ENCODE data around the gene SEC14L2. TPM values are rescaled to one million over a fixed set of nuclear protein-coding genes. Genes with fewer than 3 reads are reported as not detected.

The SEC14L2 gene
- total and polyA plus RNA-seq, 10 of the 15 experiments (the other 5 are each of a cell fraction or from before 2014, with no cell fraction given) = 0.08 to 4.0 (median 0.48) TPM

DNA sequence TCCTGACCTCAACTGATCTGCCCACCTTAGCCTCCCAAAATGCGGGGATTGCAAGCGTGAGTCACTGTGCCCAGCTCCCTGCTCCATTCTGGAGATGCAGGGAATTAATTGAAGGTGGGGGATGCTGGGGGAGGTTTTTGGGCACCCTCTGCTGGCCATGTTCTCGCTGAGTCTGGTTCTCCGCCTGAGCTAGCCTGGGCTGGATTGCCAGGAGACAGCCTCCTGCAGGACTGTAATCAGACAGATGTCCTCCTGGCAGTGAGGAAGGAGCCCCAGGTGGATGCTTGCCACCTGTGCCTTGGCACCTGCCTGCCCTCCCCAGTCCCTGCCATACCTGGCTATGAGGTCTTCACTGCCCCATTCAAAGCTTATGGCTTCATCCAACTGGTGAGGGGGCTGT lies 34.1 kb downstream of the SEC14L2 start:
- ChIA-PET RAD21 (ENCODE audit: unreplicated experiment) (no interaction called here), CTCF (interaction anchor here (1.1 kb wide), 1 partner anchor 39 kb away, joined by 5 read pairs; no protein-coding TSS in a partner anchor), POLR2A (no interaction called here), SMC1A (ENCODE audit: uncharacterized antibody, unreplicated experiment) (no interaction called here)
- WGBS (ENCODE audit: insufficient coverage, insufficient replicate concordance, low lambda C conversion rate, missing lambda C conversion rate) = 89% methylated on average over 4 of the region's 4 CpGs
- BruUV-seq (replicated peaks) = no TSS peak
- Histone ChIP-seq H3K27me3 (replicated peaks in 1 of 2; ENCODE audit: control insufficient read depth in 2 of 2, insufficient read depth in 2 of 2, low read length in 1 of 2) (no peaks in the 10 kb centered on the region), H3K4me2 (ENCODE audit: control insufficient read depth, insufficient read depth) (no peak overlapping the region), H3K36me3 (ENCODE audit: control insufficient read depth in 2 of 2, insufficient read depth in 2 of 2, low read length in 1 of 2) (peaks cover 3 to 11% of the 10 kb centered on the region in 2 experiments; a peak in 2 of 4 replicates), H3K79me2 (ENCODE audit: control insufficient read depth, insufficient read depth, low read length) (peaks cover 11% of the 10 kb centered on the region), H3K4me1 (ENCODE audit: control insufficient read depth, insufficient read depth, low read length) (peaks cover 14% of the 10 kb centered on the region), H3K4me3 (no peak overlapping the region), H2AFZ (ENCODE audit: control insufficient read depth, low read depth, low read length) (no peak overlapping the region), H4K20me1 (ENCODE audit: control insufficient read depth, insufficient read depth) (no peaks in the 10 kb centered on the region), H3K27ac (ENCODE audit: control insufficient read depth, insufficient read depth) (no peak overlapping the region), H3K9me3 (replicated peaks; ENCODE audit: control insufficient read depth, insufficient read depth, low read length) (peaks cover 5% of the 10 kb centered on the region; the same call in 2 of the 3 replicates), H3K9ac (ENCODE audit: control insufficient read depth, insufficient read depth, low read length) (no peak overlapping the region)
- TF ChIP-seq CREB1 (IDR thresholded peaks at IDR 0.05; ENCODE audit: low read depth) (no peak), SUZ12 (IDR thresholded peaks at IDR 0.05; ENCODE audit: unreplicated experiment) (no peak)
- TF ChIP-seq, protein P1, sequence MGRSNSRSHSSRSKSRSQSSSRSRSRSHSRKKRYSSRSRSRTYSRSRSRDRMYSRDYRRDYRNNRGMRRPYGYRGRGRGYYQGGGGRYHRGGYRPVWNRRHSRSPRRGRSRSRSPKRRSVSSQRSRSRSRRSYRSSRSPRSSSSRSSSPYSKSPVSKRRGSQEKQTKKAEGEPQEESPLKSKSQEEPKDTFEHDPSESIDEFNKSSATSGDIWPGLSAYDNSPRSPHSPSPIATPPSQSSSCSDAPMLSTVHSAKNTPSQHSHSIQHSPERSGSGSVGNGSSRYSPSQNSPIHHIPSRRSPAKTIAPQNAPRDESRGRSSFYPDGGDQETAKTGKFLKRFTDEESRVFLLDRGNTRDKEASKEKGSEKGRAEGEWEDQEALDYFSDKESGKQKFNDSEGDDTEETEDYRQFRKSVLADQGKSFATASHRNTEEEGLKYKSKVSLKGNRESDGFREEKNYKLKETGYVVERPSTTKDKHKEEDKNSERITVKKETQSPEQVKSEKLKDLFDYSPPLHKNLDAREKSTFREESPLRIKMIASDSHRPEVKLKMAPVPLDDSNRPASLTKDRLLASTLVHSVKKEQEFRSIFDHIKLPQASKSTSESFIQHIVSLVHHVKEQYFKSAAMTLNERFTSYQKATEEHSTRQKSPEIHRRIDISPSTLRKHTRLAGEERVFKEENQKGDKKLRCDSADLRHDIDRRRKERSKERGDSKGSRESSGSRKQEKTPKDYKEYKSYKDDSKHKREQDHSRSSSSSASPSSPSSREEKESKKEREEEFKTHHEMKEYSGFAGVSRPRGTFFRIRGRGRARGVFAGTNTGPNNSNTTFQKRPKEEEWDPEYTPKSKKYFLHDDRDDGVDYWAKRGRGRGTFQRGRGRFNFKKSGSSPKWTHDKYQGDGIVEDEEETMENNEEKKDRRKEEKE (IDR thresholded peaks at IDR 0.05) = no peak
- no peak for DNase-seq (ENCODE audit: low read depth, low spot score)
- ATAC-seq = no peak
- no peak for FAIRE-seq
- in situ Hi-C loops (cut with MboI) = no loop called here
- intact Hi-C loops (cut with micrococcal nuclease; ENCODE audit: unreplicated experiment) = no loop called here

DNA sequence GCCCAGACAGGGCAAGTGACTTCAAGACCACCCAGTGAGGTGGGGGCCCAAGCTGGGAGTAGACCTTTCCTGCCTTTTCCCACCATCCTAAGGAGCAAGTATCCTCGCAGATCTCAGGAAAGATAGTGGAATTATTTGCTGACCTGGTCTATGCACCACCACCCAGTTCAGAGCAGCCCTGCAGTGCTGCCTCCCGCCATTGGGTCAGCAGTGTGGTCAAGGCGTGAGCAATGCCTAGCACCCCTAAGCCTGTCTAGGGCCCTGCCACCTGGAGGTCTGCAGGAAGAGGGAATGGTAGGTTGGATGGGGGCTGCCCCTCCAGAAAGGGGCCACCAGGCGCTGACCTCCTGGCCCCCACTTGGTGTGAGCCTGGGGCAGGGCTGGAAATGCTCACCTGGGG lies 35.3 kb downstream of the SEC14L2 start:
- in situ Hi-C loops (cut with MboI) = no loop called here
- RAD21 ChIA-PET (ENCODE audit: unreplicated experiment) = no interaction called here
- H4K20me1 ChIP-seq (ENCODE audit: control insufficient read depth, insufficient read depth) = no peaks in the 10 kb centered on the region
- ATAC-seq (no peak), FAIRE-seq (no peak), DNase-seq (ENCODE audit: low read depth, low spot score) (no peak)
- H3K27ac ChIP-seq (ENCODE audit: control insufficient read depth, insufficient read depth) = no peak overlapping the region
- CTCF ChIA-PET = interaction anchor here (1.1 to 3.8 kb wide), 3 partner anchors 8 to 14 kb away, joined by 3 to 21 read pairs (median 4); partner anchors contain the start of gene MTFP1
- TF ChIP-seq NR2C2 (IDR thresholded peaks at IDR 0.05; ENCODE audit: borderline replicate concordance, control insufficient read depth, insufficient read length, low read depth) = no peak
- TF ChIP-seq RFX5 (IDR thresholded peaks at IDR 0.05; ENCODE audit: low read depth, low read length) = no peak
- TF ChIP-seq, protein P2, sequence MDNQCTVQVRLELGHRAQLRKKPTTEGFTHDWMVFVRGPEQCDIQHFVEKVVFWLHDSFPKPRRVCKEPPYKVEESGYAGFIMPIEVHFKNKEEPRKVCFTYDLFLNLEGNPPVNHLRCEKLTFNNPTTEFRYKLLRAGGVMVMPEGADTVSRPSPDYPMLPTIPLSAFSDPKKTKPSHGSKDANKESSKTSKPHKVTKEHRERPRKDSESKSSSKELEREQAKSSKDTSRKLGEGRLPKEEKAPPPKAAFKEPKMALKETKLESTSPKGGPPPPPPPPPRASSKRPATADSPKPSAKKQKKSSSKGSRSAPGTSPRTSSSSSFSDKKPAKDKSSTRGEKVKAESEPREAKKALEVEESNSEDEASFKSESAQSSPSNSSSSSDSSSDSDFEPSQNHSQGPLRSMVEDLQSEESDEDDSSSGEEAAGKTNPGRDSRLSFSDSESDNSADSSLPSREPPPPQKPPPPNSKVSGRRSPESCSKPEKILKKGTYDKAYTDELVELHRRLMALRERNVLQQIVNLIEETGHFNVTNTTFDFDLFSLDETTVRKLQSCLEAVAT (IDR thresholded peaks at IDR 0.05) = no peak
- no peak for TF ChIP-seq MXI1 (IDR thresholded peaks at IDR 0.05; ENCODE audit: low read depth, low read length)
- no peak overlapping the region for H3K4me3 ChIP-seq
- peaks cover 3 to 11% of the 10 kb centered on the region in 2 experiments; a peak in 2 of 4 replicates for H3K36me3 ChIP-seq (ENCODE audit: control insufficient read depth in 2 of 2, insufficient read depth in 2 of 2, low read length in 1 of 2)
- H3K27me3 ChIP-seq (replicated peaks in 1 of 2; ENCODE audit: control insufficient read depth in 2 of 2, insufficient read depth in 2 of 2, low read length in 1 of 2) = no peaks in the 10 kb centered on the region
- no peak overlapping the region for H2AFZ ChIP-seq (ENCODE audit: control insufficient read depth, low read depth, low read length)
- SMC1A ChIA-PET (ENCODE audit: uncharacterized antibody, unreplicated experiment) = no interaction called here
- intact Hi-C loops (cut with micrococcal nuclease; ENCODE audit: unreplicated experiment) = no loop called here
- no peak overlapping the region for H3K9ac ChIP-seq (ENCODE audit: control insufficient read depth, insufficient read depth, low read length)
- H3K4me2 ChIP-seq (ENCODE audit: control insufficient read depth, insufficient read depth) = no peak overlapping the region
- POLR2A ChIA-PET = no interaction called here
- WGBS (ENCODE audit: insufficient coverage, insufficient replicate concordance, low lambda C conversion rate, missing lambda C conversion rate) = 64% methylated on average over 4 of the region's 4 CpGs
- no TSS peak for BruUV-seq (replicated peaks)
- peaks cover under 1% of the 10 kb centered on the region; the same call in 1 of the 2 replicates for H3K79me2 ChIP-seq (ENCODE audit: control insufficient read depth, insufficient read depth, low read length)
- peaks cover 8% of the 10 kb centered on the region for H3K4me1 ChIP-seq (ENCODE audit: control insufficient read depth, insufficient read depth, low read length)
- peaks cover 8% of the 10 kb centered on the region; the same call in 2 of the 3 replicates for H3K9me3 ChIP-seq (replicated peaks; ENCODE audit: control insufficient read depth, insufficient read depth, low read length)

Measured in GM12878 (cell line).